ENCODE data around the gene MLIP.

Gene MLIP

DNA sequence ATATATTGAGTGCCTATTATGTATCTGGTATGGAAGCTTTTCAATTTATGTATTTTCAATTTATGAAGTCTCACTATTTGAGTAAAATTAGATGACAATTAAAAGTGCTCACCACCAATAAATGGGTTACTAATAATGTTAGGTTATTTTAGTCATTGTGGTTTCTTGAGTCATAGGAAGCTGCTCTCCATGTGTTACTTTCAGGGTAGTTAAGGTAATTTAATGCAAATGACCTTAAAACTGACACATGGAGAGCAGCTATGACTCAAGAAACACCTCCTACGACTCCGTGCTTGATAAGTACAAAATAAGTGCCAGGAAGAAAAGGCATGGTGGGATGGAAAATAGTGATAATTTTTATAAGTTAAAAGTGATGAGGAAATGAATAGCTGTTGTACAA is 180.5 kb downstream of the MLIP start:
- Histone ChIP-seq H3K9me2 (ENCODE audit: low read depth, low read length) (no peaks in the 10 kb centered on the region), H3K4me2 (ENCODE audit: low read length) (no peak overlapping the region), H3K9me3 (ENCODE audit: low read length) (no peaks in the 10 kb centered on the region), H3K9ac (ENCODE audit: low read length) (no peak overlapping the region), H3K4me3 (ENCODE audit: low read depth, low read length, poor library complexity, severe bottlenecking) (no peak overlapping the region), H3K27me3 (ENCODE audit: insufficient read depth, low read length) (no peaks in the 10 kb centered on the region), H3K27ac (ENCODE audit: low read depth, low read length, poor library complexity, severe bottlenecking) (no peak overlapping the region), H2AFZ (ENCODE audit: low read length) (no peak overlapping the region), H4K20me1 (ENCODE audit: insufficient read depth, low read length) (no peaks in the 10 kb centered on the region), H3F3A (ENCODE audit: insufficient read depth, low read length) (no peaks in the 10 kb centered on the region), H3K79me2 (ENCODE audit: insufficient read depth, low read length) (no peaks in the 10 kb centered on the region), H3K36me3 (ENCODE audit: insufficient read depth, low read length) (no peaks in the 10 kb centered on the region), H3K4me1 (ENCODE audit: insufficient read depth, low read length, severe bottlenecking) (no peaks in the 10 kb centered on the region)
- no peak for TF ChIP-seq EZH2 (IDR thresholded peaks at IDR 0.05; ENCODE audit: borderline replicate concordance, low read length)
- TF ChIP-seq, protein P1, sequence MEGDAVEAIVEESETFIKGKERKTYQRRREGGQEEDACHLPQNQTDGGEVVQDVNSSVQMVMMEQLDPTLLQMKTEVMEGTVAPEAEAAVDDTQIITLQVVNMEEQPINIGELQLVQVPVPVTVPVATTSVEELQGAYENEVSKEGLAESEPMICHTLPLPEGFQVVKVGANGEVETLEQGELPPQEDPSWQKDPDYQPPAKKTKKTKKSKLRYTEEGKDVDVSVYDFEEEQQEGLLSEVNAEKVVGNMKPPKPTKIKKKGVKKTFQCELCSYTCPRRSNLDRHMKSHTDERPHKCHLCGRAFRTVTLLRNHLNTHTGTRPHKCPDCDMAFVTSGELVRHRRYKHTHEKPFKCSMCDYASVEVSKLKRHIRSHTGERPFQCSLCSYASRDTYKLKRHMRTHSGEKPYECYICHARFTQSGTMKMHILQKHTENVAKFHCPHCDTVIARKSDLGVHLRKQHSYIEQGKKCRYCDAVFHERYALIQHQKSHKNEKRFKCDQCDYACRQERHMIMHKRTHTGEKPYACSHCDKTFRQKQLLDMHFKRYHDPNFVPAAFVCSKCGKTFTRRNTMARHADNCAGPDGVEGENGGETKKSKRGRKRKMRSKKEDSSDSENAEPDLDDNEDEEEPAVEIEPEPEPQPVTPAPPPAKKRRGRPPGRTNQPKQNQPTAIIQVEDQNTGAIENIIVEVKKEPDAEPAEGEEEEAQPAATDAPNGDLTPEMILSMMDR (IDR thresholded peaks at IDR 0.05; ENCODE audit: low read length): no peak

- no peaks in the 10 kb centered on the region for H3K36me3 ChIP-seq (ENCODE audit: insufficient read depth, low read length)
- H3K27ac ChIP-seq (ENCODE audit: low read depth, low read length, poor library complexity, severe bottlenecking): no peak overlapping the region
- H3K4me1 ChIP-seq (ENCODE audit: insufficient read depth, low read length, severe bottlenecking): no peaks in the 10 kb centered on the region
- no peaks in the 10 kb centered on the region for H3K9me2 ChIP-seq (ENCODE audit: low read depth, low read length)
- no peak overlapping the region for H3K9ac ChIP-seq (ENCODE audit: low read length)
- no peaks in the 10 kb centered on the region for H3K27me3 ChIP-seq (ENCODE audit: insufficient read depth, low read length)
- H3K4me2 ChIP-seq (ENCODE audit: low read length): no peak overlapping the region
- H4K20me1 ChIP-seq (ENCODE audit: insufficient read depth, low read length): no peaks in the 10 kb centered on the region
- H3F3A ChIP-seq (ENCODE audit: insufficient read depth, low read length): no peaks in the 10 kb centered on the region
- no peak overlapping the region for H3K4me3 ChIP-seq (ENCODE audit: low read depth, low read length, poor library complexity, severe bottlenecking)
- TF ChIP-seq EZH2 (IDR thresholded peaks at IDR 0.05; ENCODE audit: borderline replicate concordance, low read length): no peak
- TF ChIP-seq, protein P1 (IDR thresholded peaks at IDR 0.05; ENCODE audit: low read length): no peak
- H2AFZ ChIP-seq (ENCODE audit: low read length): no peak overlapping the region
- no peaks in the 10 kb centered on the region for H3K79me2 ChIP-seq (ENCODE audit: insufficient read depth, low read length)
- H3K9me3 ChIP-seq (ENCODE audit: low read length): no peaks in the 10 kb centered on the region
These were observed 183.8 kb downstream of the MLIP start for GRCh38 chr6:54294965-54295532.

- Histone ChIP-seq H3K9ac (ENCODE audit: low read length) (no peak overlapping the region), H3K4me2 (ENCODE audit: low read length) (no peak overlapping the region), H3K9me2 (ENCODE audit: low read depth, low read length) (no peaks in the 10 kb centered on the region), H3K9me3 (ENCODE audit: low read length) (no peaks in the 10 kb centered on the region), H3K79me2 (ENCODE audit: insufficient read depth, low read length) (no peaks in the 10 kb centered on the region), H4K20me1 (ENCODE audit: insufficient read depth, low read length) (no peaks in the 10 kb centered on the region), H3K27me3 (ENCODE audit: insufficient read depth, low read length) (no peaks in the 10 kb centered on the region), H3K36me3 (ENCODE audit: insufficient read depth, low read length) (no peaks in the 10 kb centered on the region), H3F3A (ENCODE audit: insufficient read depth, low read length) (no peaks in the 10 kb centered on the region), H3K4me1 (ENCODE audit: insufficient read depth, low read length, severe bottlenecking) (no peaks in the 10 kb centered on the region), H3K4me3 (ENCODE audit: low read depth, low read length, poor library complexity, severe bottlenecking) (no peak overlapping the region), H2AFZ (ENCODE audit: low read length) (no peak overlapping the region), H3K27ac (ENCODE audit: low read depth, low read length, poor library complexity, severe bottlenecking) (no peak overlapping the region)
- no peak for TF ChIP-seq EZH2 (IDR thresholded peaks at IDR 0.05; ENCODE audit: borderline replicate concordance, low read length)
- TF ChIP-seq, protein P1 (IDR thresholded peaks at IDR 0.05; ENCODE audit: low read length): no peak
These were observed 188.5 kb downstream of the MLIP start for GRCh38 chr6:54299542-54300269.
